GM12873 (cell line): ENCODE data around the gene DENND6B.

Source experiments
- CTCF ChIP-seq: IDR thresholded peaks from 2 replicates; pipeline ENCODE4 v1.5.1; 2012; ENCODE audit warnings: low read depth, mild to moderate bottlenecking, moderate library complexity, low read length, control low read depth; ENCODE audit not compliant: insufficient read depth; ENCODE audit errors: missing control alignments

Gene DENND6B

GRCh38 chr22:50302564-50302963 lies 24.2 kb downstream of the DENND6B start:
- TF ChIP-seq CTCF: no peak

- no peak for TF ChIP-seq CTCF
These were observed 24.7 kb downstream of the DENND6B start for GRCh38 chr22:50302041-50302541.

- no peak for TF ChIP-seq CTCF
These were observed 25.2 kb downstream of the DENND6B start for GRCh38 chr22:50301581-50301991.

GRCh38 chr22:50300620-50301257 lies 26.1 kb downstream of the DENND6B start:
- TF ChIP-seq CTCF: no peak

GRCh38 chr22:50299785-50300619 lies 26.8 kb downstream of the DENND6B start:
- TF ChIP-seq CTCF: no peak

- TF ChIP-seq CTCF: no peak
These were observed 27.7 kb downstream of the DENND6B start for GRCh38 chr22:50298937-50299784.

GRCh38 chr22:50298266-50298637 lies 28.6 kb downstream of the DENND6B start:
- TF ChIP-seq CTCF: no peak
